Prostate gland (tissue), 2 donors: ENCODE measurements around the gene XPOT.

Experiments used
- CTCF ChIP-seq, 4 experiments: fragments of 200-600 bp in 2 of 4; fragments of 450-650 bp in 2 of 4; sonication (generic) in 2 of 4; IDR thresholded peaks; 1 replicate in 3 of 4; 2 replicates in 1 of 4; pipeline ENCODE4 v1.5.1; 2016 to 2019; ENCODE audit warnings: antibody characterized with exemption in 4 of 4, mild to moderate bottlenecking in 2 of 4, moderate library complexity in 2 of 4
- POLR2A ChIP-seq: fragments of 450-650 bp; IDR thresholded peaks from one replicate; pipeline ENCODE4 v1.6.1; 2016; ENCODE audit warnings: antibody characterized with exemption, mild to moderate bottlenecking
- POLR2AphosphoS5 ChIP-seq: sonication (generic); formaldehyde crosslinking; IDR thresholded peaks from one replicate; pipeline ENCODE4 v1.6.1; 2017; ENCODE audit warnings: antibody characterized with exemption

GRCh38 chr12:64457466-64457865 is 53.3 kb downstream of the XPOT start:
- no peak for TF ChIP-seq POLR2A
- TF ChIP-seq CTCF (IDR thresholded peaks at IDR 0.05), result no peak
- no peak for TF ChIP-seq POLR2AphosphoS5
